Left lung (tissue), 10 donors: ENCODE measurements around the gene CPNE4. TPM values are rescaled to one million over a fixed set of nuclear protein-coding genes. Genes with fewer than 3 reads are reported as not detected.

Experiments
- ATAC-seq: fragments of 200-7000 bp; cut with Tn5 transposase; one replicate; pipeline ENCODE4 v1.9.1; 2020; ENCODE audit warnings: moderate library complexity
- DNase-seq, 4 donors: peaks; one replicate each; pipeline ENCODE4 v3.0.0-alpha.2; 2013 to 2020
- H3K27ac ChIP-seq, 2 donors: fragments of 200-600 bp; sonication (generic) in 1 of 2; one replicate each; pipeline versions ENCODE4 v1.5.0 to v1.8.0; 2020 to 2021
- H3K27me3 ChIP-seq, 2 donors: fragments of 200-600 bp; sonication (generic) in 1 of 2; one replicate each; pipeline versions ENCODE4 v1.5.0 to v1.8.0; 2020 to 2021
- H3K36me3 ChIP-seq, 2 donors: fragments of 200-600 bp; sonication (generic) in 1 of 2; one replicate each; pipeline versions ENCODE4 v1.5.0 to v1.8.0; 2020 to 2021
- H3K4me1 ChIP-seq, 2 donors: fragments of 200-600 bp; one replicate each; pipeline ENCODE4 v1.8.0; 2021
- H3K4me3 ChIP-seq, 2 donors: fragments of 200-600 bp; sonication (generic) in 1 of 2; one replicate each; pipeline versions ENCODE4 v1.5.0 to v1.8.0; 2020 to 2021; ENCODE audit warnings: mild to moderate bottlenecking in 1 of 2
- H3K9me3 ChIP-seq, 2 donors: fragments of 200-600 bp; sonication (generic) in 1 of 2; one replicate each; pipeline versions ENCODE4 v1.5.0 to v1.8.0; 2020 to 2021
- CTCF ChIP-seq, 2 donors: fragments of 200-600 bp; sonication (generic) in 1 of 2; IDR thresholded peaks; one replicate each; pipeline versions ENCODE4 v1.5.0 to v1.8.0; 2021; ENCODE audit warnings: antibody characterized with exemption in 2 of 2
- intact Hi-C, 2 donors: fragments of 100-400 bp; cut with DNase I; formaldehyde crosslinking; loops; one replicate each; pipeline versions ENCODE4 v1.11.2 to v1.14.2; 2022
- polyA plus RNA-seq, 6 donors: library from polyadenylated mRNA; unstranded; fragments of 120-200 nt; gene quantifications; one replicate each; pipeline ENCODE4 v1.2.1, GENCODE V29; 2013; ENCODE audit not compliant: insufficient read length in 6 of 6
- total RNA-seq, 2 donors: library from RNA; stranded (reverse); fragmentation: NEBNext Ultra II Directional; extraction: Animal tissue kit (Norgen Biotek cat#: 25700); gene quantifications; one replicate each; pipeline ENCODE4 v1.2.1, GENCODE V29; 2021
- donor health status: DM: no; HTN: yes; CAD: no.
- donor health status: DM: no; HTN: no; CAD: no.

CPNE4 gene
- total and polyA plus RNA-seq, 8 donors = 0.24 to 2.1 (median 0.85) TPM

DNA sequence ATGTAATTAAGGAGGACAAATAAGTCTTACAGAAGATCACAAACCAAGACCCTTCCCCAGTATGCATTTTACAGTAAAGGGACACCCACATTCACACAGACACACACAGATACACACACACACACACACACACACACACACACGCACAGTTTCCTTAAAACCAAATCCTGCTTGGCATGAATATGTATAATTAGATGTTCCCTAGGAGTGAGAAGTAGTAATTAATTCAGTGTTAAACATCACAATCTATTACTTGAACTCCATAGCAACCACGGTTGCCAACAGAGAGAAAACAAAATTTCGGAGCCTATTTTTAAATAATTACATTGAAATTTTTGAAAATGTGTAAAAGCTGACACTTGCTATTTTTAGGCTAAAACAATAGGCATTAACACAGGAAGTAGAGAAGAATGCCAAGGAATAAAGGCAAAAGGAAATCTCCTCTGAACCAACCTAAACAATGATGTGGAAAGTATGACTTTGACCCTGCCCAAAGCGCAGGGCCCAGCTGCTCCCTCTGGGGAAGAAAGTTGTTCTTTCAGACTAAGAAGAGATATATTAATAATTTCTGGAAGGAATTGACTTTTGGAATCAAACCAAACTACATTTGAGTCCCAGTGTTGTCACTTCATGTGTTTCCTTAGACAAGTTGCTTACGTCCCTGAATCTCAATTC is 215.3 kb downstream of the CPNE4 start:
- no peaks in the 10 kb centered on the region for H3K4me1 ChIP-seq
- intact Hi-C loops = no loop called here
- no peaks in the 10 kb centered on the region for H3K27me3 ChIP-seq
- H3K4me3 ChIP-seq = no peak overlapping the region
- ATAC-seq (no peak), DNase-seq (peak in 1 of 4 donors; percentile 15)
- H3K9me3 ChIP-seq = no peaks in the 10 kb centered on the region
- TF ChIP-seq CTCF (IDR thresholded peaks at IDR 0.05) = no peak
- H3K36me3 ChIP-seq = no peaks in the 10 kb centered on the region
- H3K27ac ChIP-seq = no peak overlapping the region

- ATAC-seq (no peak), DNase-seq (no peak)
- TF ChIP-seq CTCF (IDR thresholded peaks at IDR 0.05) = no peak
- H3K4me1 ChIP-seq = no peaks in the 10 kb centered on the region
- intact Hi-C loops = no loop called here
- H3K4me3 ChIP-seq = no peak overlapping the region
- no peaks in the 10 kb centered on the region for H3K27me3 ChIP-seq
- H3K27ac ChIP-seq = no peak overlapping the region
- H3K9me3 ChIP-seq = no peaks in the 10 kb centered on the region
- no peaks in the 10 kb centered on the region for H3K36me3 ChIP-seq
Observed at GRCh38 chr3:131812433-131812832, 222.4 kb downstream of the CPNE4 start.

GRCh38 chr3:131811481-131811880 is 223.3 kb downstream of the CPNE4 start:
- no peak overlapping the region for H3K27ac ChIP-seq
- DNase-seq (no peak), ATAC-seq (no peak)
- H3K4me3 ChIP-seq = no peak overlapping the region
- no peaks in the 10 kb centered on the region for H3K4me1 ChIP-seq
- TF ChIP-seq CTCF (IDR thresholded peaks at IDR 0.05) = no peak
- no peaks in the 10 kb centered on the region for H3K27me3 ChIP-seq
- intact Hi-C loops = no loop called here
- H3K36me3 ChIP-seq = no peaks in the 10 kb centered on the region
- H3K9me3 ChIP-seq = no peaks in the 10 kb centered on the region

GRCh38 chr3:131807822-131808221 is 227.0 kb downstream of the CPNE4 start:
- Histone ChIP-seq H3K36me3 (no peaks in the 10 kb centered on the region), H3K4me1 (no peaks in the 10 kb centered on the region), H3K4me3 (no peak overlapping the region), H3K27me3 (no peaks in the 10 kb centered on the region), H3K9me3 (no peaks in the 10 kb centered on the region), H3K27ac (no peak overlapping the region)
- TF ChIP-seq CTCF (IDR thresholded peaks at IDR 0.05) = no peak
- ATAC-seq (no peak), DNase-seq (no peak)
- intact Hi-C loops = no loop called here

DNA sequence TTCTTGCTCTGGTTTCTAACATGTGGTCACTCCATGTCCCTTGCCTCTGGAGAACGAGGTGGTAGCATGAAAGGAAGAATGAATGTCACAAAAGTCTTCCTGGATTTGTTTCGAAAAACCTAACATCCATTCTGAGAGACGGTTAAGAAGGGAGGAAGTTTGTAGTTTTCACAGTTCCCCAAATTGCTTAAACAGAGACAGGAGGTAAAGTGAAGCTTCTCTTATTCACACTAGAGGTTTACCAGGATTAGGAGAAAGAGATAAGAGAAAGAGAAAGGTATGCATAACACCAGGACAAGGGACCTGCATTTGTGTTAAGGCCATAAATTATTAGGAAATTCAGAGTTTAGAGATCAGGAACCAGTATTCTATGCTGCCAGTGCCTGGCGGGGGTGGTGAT is 228.1 kb downstream of the CPNE4 start:
- H3K4me1 ChIP-seq = peaks cover 0 to 4% of the 10 kb centered on the region in 2 donors
- TF ChIP-seq CTCF (IDR thresholded peaks at IDR 0.05) = no peak
- no peaks in the 10 kb centered on the region for H3K36me3 ChIP-seq
- DNase-seq (no peak), ATAC-seq (no peak)
- no peak overlapping the region for H3K27ac ChIP-seq
- H3K9me3 ChIP-seq = no peaks in the 10 kb centered on the region
- H3K4me3 ChIP-seq = no peak overlapping the region
- intact Hi-C loops = no loop called here
- no peaks in the 10 kb centered on the region for H3K27me3 ChIP-seq
